GM13977 (cell line): ENCODE results near the gene ATP2C2.
"Not testable (repeated sequence)": the region's sequence is repeated elsewhere in the genome, so short reads cannot be mapped to it uniquely, and the experiment has no call there.

Experiments
- DNase-seq: peaks from one replicate; pipeline ENCODE4 v3.0.0; 2012; ENCODE audit warnings: low spot score
- in situ Hi-C: fragments of 300-500 bp; cut with MboI; formaldehyde crosslinking; loops from one replicate; pipeline ENCODE4 v1.12.0; 2022; ENCODE audit warnings: low sequenced_read_pairs, low pct_unique_long_range_greater_than_20kb, mixed read lengths, inconsistent platforms; ENCODE audit not compliant: unreplicated experiment
- TF ChIP-seq, protein P1 (sequence below): IDR thresholded peaks from 2 replicates; pipeline ENCODE4 v1.5.1; 2012; ENCODE audit warnings: mild to moderate bottlenecking, control low read depth; ENCODE audit not compliant: insufficient read depth; ENCODE audit errors: extremely low read depth, missing control alignments

The ATP2C2 gene

DNA sequence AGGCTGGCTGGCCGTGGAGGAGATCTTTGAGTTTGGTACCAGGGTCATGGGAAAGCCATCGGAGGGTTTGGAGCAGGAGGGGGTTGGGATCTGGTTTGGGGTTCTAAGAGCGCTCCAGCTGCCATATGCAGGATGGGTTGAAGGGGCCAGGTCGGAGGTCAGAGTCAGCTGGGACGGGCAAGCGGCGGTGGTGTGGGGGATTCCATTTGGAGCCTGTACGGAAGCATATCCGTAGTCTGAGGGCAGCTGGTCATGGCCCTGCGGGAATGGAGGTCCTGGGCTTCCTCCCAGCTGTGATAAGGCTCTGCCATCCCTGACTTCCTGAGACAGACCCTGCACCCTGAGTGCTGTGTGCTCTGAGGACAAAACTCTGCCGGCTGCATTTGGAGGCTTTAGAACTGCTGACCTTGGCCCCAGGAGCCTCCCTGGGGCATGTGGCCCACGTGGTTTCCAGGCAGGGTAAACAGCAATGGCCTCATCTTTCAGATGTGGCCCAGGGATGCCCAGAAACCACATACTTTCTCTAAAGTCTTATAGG is 46.5 kb downstream of the ATP2C2 start:
- no peak for DNase-seq
- in situ Hi-C loops: no loop called here
- TF ChIP-seq, protein P1, sequence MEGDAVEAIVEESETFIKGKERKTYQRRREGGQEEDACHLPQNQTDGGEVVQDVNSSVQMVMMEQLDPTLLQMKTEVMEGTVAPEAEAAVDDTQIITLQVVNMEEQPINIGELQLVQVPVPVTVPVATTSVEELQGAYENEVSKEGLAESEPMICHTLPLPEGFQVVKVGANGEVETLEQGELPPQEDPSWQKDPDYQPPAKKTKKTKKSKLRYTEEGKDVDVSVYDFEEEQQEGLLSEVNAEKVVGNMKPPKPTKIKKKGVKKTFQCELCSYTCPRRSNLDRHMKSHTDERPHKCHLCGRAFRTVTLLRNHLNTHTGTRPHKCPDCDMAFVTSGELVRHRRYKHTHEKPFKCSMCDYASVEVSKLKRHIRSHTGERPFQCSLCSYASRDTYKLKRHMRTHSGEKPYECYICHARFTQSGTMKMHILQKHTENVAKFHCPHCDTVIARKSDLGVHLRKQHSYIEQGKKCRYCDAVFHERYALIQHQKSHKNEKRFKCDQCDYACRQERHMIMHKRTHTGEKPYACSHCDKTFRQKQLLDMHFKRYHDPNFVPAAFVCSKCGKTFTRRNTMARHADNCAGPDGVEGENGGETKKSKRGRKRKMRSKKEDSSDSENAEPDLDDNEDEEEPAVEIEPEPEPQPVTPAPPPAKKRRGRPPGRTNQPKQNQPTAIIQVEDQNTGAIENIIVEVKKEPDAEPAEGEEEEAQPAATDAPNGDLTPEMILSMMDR: no peak

DNA sequence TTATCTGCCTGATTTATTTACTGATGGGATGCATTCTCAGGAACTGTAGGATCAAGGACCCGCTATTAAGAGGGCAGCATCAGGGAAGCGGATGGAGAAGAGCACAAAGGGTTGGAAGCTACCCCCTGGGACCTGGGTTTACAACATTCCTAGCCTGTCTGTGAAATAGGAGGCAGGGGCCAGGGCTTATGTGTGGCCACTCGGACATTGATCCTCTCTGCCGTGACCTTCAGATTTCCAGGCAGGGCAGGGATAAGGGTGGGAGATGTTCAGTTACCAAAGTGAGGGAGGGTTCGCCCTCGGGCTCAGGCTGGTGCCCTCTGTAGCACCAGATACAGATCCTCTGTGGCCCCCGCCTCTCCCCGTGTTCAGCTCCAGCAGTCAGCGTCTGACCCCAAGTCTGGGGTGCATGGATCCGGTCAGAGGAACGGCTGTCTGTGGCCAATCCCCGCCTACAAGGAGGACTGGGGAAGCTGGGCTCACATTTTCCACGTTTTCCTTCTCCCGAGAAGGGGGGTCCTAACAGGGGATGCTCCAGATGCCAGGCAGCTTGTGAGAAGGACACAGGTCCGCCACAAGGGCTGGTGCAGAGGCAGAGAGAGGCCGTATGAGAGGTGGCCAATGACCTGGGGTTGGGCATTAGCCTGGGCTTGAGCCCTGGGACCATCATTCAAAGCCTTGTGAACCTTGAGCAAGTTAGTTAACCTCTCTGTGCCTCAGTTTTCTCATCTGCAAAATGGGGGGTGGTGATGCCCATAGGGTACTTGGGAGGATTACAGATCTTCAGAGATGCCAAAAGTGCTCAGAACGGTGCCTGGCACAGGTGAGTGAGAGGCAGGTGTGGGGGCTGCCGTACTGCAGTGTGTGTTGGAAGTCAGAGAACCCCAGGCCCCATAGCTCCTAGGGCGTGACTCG is 48.3 kb downstream of the ATP2C2 start:
- DNase-seq: no peak
- TF ChIP-seq, protein P1: no peak
- in situ Hi-C loops: no loop called here

DNA sequence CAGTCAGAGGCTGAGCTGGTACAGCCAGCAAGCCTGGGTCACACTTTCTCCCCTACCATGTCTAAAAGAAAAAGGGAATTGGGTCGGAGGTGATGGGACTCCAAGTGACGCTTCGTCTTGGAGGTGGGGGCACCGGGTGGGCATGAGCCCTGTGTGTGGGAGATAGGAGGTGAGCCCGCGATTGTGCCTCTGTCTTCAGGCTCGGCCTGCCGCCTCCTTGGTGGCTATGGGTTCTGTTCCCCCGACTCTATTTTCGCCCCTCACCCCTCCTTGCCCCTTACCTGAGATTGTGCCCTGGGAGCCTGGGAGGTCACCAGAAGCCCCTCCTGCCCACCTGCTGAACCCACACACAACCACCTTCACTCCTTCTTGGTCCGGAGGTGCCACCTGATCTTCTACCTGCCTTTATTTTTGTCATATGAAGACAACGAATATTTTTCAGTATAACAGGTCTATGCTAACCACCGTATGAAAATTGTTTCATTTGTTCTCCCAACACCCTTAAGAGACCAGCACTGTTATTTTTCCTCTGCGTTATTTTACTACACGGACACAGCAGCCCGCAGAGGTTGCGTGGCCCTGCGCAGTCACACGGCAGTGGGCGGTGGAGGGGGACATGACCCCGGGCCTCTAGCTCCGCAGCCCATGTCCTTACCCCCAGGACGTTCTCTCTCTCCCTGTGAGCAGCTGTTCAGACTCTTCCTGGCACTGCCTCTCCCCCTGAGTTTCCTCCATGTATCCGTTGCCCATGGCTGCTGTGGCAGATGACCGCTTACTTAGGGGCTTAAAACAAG is 49.9 kb downstream of the ATP2C2 start:
- TF ChIP-seq, protein P1: no peak
- in situ Hi-C loops: no loop called here
- no peak for DNase-seq

DNA sequence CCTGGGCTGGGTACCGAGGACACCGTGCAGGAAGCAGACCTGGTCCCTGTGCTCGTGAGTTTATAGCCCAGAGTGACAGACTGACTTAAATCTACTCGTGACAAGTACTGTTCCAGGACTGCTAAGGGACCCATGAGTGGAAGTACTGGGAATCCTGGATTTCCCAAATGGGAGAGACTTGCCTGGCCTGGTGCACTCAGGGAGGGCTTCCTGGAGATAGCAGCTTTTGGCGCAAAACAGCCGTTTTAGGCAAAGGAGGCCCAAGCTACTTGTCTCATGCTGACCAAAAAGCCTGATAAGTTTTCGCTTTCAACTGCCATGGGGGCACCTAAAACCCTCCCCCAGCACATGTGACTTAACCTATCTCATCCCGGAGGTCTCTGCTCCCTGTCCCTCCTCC is 51.4 kb downstream of the ATP2C2 start:
- in situ Hi-C loops: no loop called here
- TF ChIP-seq, protein P1: no peak

DNA sequence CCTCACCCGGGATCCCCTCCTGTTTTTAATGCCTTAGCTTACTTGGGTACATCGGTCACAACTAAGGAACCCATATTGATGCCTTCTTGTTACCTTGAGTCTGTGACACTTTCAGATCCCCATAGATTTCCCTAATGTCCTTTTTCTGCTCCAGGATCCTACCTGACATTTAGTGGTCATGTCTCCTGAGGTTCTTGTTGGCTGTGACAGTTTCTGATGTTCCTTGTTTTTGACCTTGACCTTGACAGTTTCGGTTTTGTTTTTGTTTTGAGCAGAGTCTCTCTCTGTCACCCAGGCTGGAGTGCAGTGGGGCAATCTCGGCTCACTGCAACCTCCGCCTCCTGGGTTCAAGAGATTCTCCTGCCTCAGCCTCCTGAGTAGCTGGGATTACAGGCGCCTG is 52.2 kb downstream of the ATP2C2 start:
- DNase-seq, in situ Hi-C loops: not testable (repeated sequence)

More for the DNA sequence above, 51.4 kb downstream of the ATP2C2 start:
- no peak for DNase-seq

DNA sequence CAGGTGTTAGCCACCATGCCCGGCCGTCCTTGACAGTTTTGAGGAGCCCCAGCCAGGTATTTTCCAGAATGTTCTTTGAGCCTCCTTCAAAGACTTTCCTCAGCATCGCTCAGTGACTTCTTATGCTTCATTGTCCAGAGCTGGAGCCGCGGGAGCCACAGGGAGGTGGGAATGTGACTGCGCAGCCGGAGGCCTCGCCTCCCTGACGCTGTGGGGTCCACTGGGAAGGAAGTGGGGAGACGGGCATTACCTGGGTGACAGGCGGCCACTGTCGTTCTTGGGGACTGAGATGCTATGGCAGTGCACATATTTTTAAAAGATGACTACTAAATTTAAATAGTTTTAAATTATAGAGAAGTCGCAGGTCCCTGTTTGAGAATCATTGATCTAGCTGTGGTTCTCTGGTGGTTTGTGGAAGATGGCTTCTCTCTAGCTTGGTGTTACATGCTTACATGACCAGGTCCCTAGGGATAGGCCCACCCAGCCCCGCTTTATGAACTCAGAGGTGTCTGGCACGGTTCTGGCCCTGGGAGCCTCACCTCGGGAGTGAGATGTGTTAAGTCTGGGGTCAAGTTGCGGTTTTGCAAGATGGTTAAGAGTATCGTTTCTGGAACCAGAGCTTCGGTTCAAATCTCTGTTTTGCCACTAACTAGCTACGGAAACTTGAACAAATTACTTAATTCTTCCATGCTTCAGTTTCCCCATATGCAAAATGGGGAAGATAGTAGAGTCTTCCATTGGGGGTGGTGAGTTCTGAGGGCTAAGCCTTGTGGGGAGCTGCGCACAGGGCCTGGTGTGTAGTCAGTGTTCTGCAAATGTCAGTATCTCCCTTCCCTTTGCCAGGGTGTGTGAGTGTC is 53.0 kb downstream of the ATP2C2 start:
- TF ChIP-seq, protein P1: no peak
- no peak for DNase-seq
- in situ Hi-C loops: no loop called here
